ENCODE measurements around the gene RGMB.

RGMB gene

GRCh38 chr5:98783051-98783649 is 9.7 kb downstream of the RGMB start (continued):
- TF ChIP-seq REPIN1 (tag by site-specific recombination; IDR thresholded peaks at IDR 0.05; ENCODE audit: low read depth) (no peak), ZNF341 (tag by site-specific recombination; IDR thresholded peaks at IDR 0.05; ENCODE audit: low read depth) (no peak), ZNF2 (tag by site-specific recombination; IDR thresholded peaks at IDR 0.05) (no peak), SP2 (tag by site-specific recombination; IDR thresholded peaks at IDR 0.05) (no peak), ATF2 (tag by site-specific recombination; IDR thresholded peaks at IDR 0.05; ENCODE audit: low read depth) (no peak), ZNF658 (tag by site-specific recombination; IDR thresholded peaks at IDR 0.05) (no peak)

- CTCF ChIA-PET, result interaction anchor here (0.6 to 1.1 kb wide), 4 partner anchors 8 to 21 kb away, joined by 3 to 5 read pairs (median 4); no protein-coding TSS in a partner anchor
- POLR2A ChIA-PET, result interaction anchor here (1.0 kb wide), 1 partner anchor 10 kb away, joined by 3 read pairs; no protein-coding TSS in a partner anchor
Observed at GRCh38 chr5:98784411-98784810, 10.9 kb downstream of the RGMB start.

GRCh38 chr5:98785244-98785643 is 11.8 kb downstream of the RGMB start:
- ChIA-PET POLR2A (no interaction called here), CTCF (interaction anchor here (0.6 to 1.5 kb wide), 2 partner anchors 11 to 21 kb away, joined by 5 to 8 read pairs; no protein-coding TSS in a partner anchor)
- TF ChIP-seq KLF1 (tag by site-specific recombination; IDR thresholded peaks at IDR 0.05) (no peak), ZFP69B (tag by site-specific recombination; IDR thresholded peaks at IDR 0.05) (no peak), ZNF350 (tag by site-specific recombination; IDR thresholded peaks at IDR 0.05) (no peak), ZBTB26 (tag by site-specific recombination; optimal IDR thresholded peaks at IDR 0.05) (no peak), ZNF133 (tag by site-specific recombination; IDR thresholded peaks at IDR 0.05) (no peak), PBX3 (CRISPR knock-in tag; IDR thresholded peaks at IDR 0.05) (no peak), ZBTB44 (tag by site-specific recombination; IDR thresholded peaks at IDR 0.05) (no peak), ZNF157 (tag by site-specific recombination; IDR thresholded peaks at IDR 0.05) (no peak)

More at GRCh38 chr5:98784411-98784810, 10.9 kb downstream of the RGMB start:
- H3K36me3 ChIP-seq (ENCODE audit: control insufficient read depth in 2 of 2, insufficient read depth in 1 of 2, low read length in 2 of 2), result peaks cover 11 to 60% of the 10 kb centered on the region in 2 experiments; a peak in 2 of 3 replicates
- no peak overlapping the region for H3K27ac ChIP-seq (ENCODE audit: extremely low read depth, low read depth, low read length)
- H3K9me3 ChIP-seq (ENCODE audit: control insufficient read depth, insufficient read depth, low read depth, low read length), result no peaks in the 10 kb centered on the region
- no peak overlapping the region for H3K4me3 ChIP-seq (ENCODE audit: low read depth, low read length)
- no peak for TF ChIP-seq ZNF394 (tag by site-specific recombination; IDR thresholded peaks at IDR 0.05; ENCODE audit: borderline replicate concordance)
- TF ChIP-seq ZNF677 (tag by site-specific recombination; IDR thresholded peaks at IDR 0.05), result no peak
- no peak for TF ChIP-seq PBX3 (CRISPR knock-in tag; IDR thresholded peaks at IDR 0.05)
- peaks cover 21% of the 10 kb centered on the region for H3K4me1 ChIP-seq (ENCODE audit: control insufficient read depth, insufficient read depth, low read length)

More at GRCh38 chr5:98785244-98785643, 11.8 kb downstream of the RGMB start:
- Histone ChIP-seq H3K4me3 (ENCODE audit: low read depth, low read length) (no peak overlapping the region), H3K4me1 (ENCODE audit: control insufficient read depth, insufficient read depth, low read length) (peaks cover 23% of the 10 kb centered on the region), H3K36me3 (ENCODE audit: control insufficient read depth in 2 of 2, insufficient read depth in 1 of 2, low read length in 2 of 2) (peaks cover 11 to 53% of the 10 kb centered on the region in 2 experiments; a peak in 2 of 3 replicates), H3K9me3 (ENCODE audit: control insufficient read depth, insufficient read depth, low read depth, low read length) (no peaks in the 10 kb centered on the region), H3K27ac (ENCODE audit: extremely low read depth, low read depth, low read length) (no peak overlapping the region)

Data from HEK293 (cell line).